Ishikawa (cell line): ENCODE measurements around the gene EPHA8.

ENCODE experiments used
- CEBPB ChIP-seq: IDR thresholded peaks from 2 replicates; pipeline ENCODE4 v1.6.1; 2012
- CREB1 ChIP-seq: IDR thresholded peaks from 2 replicates; pipeline ENCODE4 v1.6.1; 2012; ENCODE audit warnings: low read depth
- EGR1 ChIP-seq: IDR thresholded peaks from 2 replicates; pipeline ENCODE4 v1.6.1; 2012
- EP300 ChIP-seq: IDR thresholded peaks from 2 replicates; pipeline ENCODE4 v1.6.1; 2012; ENCODE audit warnings: borderline replicate concordance
- FOXM1 ChIP-seq: IDR thresholded peaks from 2 replicates; pipeline ENCODE4 v1.6.1; 2012; ENCODE audit warnings: low read depth, borderline replicate concordance
- NFIC ChIP-seq: IDR thresholded peaks from 2 replicates; pipeline ENCODE4 v1.6.1; 2012
- RAD21 ChIP-seq: IDR thresholded peaks from 2 replicates; pipeline ENCODE4 v1.6.1; 2012; ENCODE audit warnings: low read depth
- TAF1 ChIP-seq: IDR thresholded peaks from 2 replicates; pipeline ENCODE4 v1.6.1; 2012; ENCODE audit warnings: low read depth, mild to moderate bottlenecking
- TCF12 ChIP-seq: IDR thresholded peaks from 2 replicates; pipeline ENCODE4 v1.6.1; 2012; ENCODE audit warnings: low read depth
- TEAD4 ChIP-seq: IDR thresholded peaks from 2 replicates; pipeline ENCODE4 v1.6.1; 2012
- YY1 ChIP-seq: IDR thresholded peaks from 2 replicates; pipeline ENCODE4 v1.6.1; 2012; ENCODE audit warnings: low read depth
- ZBTB7A ChIP-seq: IDR thresholded peaks from 2 replicates; pipeline ENCODE4 v1.6.1; 2012; ENCODE audit warnings: low read depth
- TF ChIP-seq, protein P1 (sequence below): IDR thresholded peaks from 2 replicates; pipeline ENCODE4 v1.6.1; 2012
- TF ChIP-seq, protein P2 (sequence below): IDR thresholded peaks from 2 replicates; pipeline ENCODE4 v1.6.1; 2012
- TF ChIP-seq, protein P3 (sequence below): IDR thresholded peaks from 2 replicates; pipeline ENCODE4 v1.6.1; 2012; ENCODE audit warnings: low read depth, mild to moderate bottlenecking

EPHA8 gene

DNA sequence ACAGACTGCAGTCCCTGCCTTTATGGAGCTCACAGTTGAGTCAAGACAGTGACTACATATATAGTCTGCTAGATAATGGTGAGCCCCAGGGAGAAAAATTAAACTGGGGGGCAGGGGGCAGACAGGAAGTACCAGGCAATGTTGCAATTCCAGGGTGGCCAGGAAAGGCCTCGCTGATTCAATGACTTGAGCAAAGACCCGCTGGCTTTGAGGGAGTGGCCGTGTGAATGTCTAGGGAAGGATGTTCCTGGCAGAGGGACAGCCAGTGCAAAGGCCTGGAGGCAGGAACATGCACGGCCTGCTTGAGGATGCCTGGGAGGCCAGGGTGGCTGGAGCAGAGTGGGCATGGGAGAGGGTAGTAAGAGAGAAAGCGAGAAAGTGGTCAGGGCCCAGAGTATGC is 23.0 kb upstream of the EPHA8 start:
- TF ChIP-seq EGR1 (no peak), NFIC (no peak)
- TF ChIP-seq, protein P1, sequence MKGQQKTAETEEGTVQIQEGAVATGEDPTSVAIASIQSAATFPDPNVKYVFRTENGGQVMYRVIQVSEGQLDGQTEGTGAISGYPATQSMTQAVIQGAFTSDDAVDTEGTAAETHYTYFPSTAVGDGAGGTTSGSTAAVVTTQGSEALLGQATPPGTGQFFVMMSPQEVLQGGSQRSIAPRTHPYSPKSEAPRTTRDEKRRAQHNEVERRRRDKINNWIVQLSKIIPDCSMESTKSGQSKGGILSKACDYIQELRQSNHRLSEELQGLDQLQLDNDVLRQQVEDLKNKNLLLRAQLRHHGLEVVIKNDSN, result no peak

DNA sequence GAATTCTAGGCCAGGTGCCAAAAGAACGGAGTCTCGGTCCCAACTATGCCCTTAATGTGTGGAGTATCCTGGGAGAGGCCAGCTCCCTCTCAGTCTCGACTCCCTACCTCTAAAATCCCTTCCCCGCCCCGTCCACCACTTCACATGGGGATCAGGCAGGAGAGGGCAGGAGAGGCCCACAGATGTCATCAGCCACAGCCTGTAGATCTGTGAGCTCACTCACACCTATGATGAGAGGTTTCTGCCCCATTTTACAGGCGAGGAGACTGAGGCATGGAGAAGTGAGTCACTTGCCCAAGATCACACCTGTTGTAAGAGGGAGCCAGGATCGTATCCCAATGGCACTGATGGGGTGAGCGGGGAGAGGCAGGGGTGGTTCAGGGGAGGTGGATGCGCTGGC is 20.4 kb upstream of the EPHA8 start:
- no peak for TF ChIP-seq YY1
- TF ChIP-seq RAD21, result peak; percentile 22; the same call in 1 of the 2 replicates

DNA sequence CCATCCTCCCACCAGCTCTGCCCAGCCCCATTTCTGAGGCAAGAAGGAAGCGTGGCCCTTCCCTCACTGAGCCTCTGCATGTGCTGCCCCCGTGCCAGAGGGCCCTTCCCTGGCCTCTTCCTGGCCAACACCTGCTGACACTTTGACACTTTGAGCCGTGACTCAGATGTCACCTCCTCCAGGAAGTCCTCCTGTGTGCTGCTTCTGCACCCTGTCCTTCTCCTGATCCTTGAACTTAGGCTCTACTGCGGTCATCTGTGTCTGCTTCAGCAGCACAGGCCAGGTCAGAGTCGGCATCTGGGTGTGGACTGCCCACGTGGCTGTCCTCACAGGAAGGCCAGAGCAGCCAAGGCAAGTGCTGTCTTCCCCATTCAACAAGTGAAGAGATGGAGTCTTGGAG is 19.6 kb upstream of the EPHA8 start:
- TF ChIP-seq CREB1, result no peak
- TF ChIP-seq RAD21, result no peak

DNA sequence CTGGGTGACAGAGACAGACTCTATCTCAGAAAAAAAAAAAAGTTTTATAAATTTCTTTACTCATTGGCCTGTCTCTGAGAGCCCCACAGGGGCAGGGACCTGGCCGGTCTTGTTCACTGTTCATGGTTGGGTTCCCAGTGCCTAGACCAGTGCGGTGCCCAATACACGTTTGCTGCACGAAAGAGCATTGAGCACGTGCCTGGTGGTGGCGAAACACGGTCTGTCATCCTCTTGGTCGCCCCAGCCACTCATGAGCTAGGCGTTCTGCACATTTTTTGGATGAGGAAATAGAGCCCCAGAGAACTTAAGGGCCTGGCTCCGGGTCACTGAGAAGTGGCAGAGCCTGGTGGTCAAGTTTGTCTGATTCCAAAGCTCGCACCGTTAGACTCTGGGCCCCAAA is 18.7 kb upstream of the EPHA8 start:
- TF ChIP-seq TEAD4, result no peak
- no peak for TF ChIP-seq EP300

DNA sequence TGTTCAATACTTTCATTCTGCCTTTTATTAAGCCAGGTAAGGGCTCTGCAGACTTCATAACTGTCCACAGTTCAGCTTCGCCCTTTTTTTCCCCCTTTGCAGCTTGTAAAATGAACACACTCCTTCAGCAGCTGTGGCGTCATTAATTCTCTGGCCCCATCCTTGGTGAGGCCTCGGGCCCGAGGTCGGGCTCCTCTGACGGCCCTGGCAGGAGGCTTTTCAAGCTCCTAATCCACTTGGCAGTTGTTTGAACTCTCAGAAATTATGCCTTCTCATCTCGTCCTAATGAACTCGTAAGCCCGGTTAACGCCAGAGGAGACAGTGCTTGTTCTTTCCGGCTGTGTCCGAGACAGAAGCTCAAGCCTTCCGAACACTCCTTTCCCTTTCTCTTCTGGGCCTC is 18.1 kb upstream of the EPHA8 start:
- TF ChIP-seq, protein P1, result no peak
- TF ChIP-seq EGR1 (no peak), NFIC (no peak), FOXM1 (no peak), CREB1 (no peak), RAD21 (no peak)
- TF ChIP-seq, protein P2, sequence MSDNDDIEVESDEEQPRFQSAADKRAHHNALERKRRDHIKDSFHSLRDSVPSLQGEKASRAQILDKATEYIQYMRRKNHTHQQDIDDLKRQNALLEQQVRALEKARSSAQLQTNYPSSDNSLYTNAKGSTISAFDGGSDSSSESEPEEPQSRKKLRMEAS, result no peak
- TF ChIP-seq, protein P3, sequence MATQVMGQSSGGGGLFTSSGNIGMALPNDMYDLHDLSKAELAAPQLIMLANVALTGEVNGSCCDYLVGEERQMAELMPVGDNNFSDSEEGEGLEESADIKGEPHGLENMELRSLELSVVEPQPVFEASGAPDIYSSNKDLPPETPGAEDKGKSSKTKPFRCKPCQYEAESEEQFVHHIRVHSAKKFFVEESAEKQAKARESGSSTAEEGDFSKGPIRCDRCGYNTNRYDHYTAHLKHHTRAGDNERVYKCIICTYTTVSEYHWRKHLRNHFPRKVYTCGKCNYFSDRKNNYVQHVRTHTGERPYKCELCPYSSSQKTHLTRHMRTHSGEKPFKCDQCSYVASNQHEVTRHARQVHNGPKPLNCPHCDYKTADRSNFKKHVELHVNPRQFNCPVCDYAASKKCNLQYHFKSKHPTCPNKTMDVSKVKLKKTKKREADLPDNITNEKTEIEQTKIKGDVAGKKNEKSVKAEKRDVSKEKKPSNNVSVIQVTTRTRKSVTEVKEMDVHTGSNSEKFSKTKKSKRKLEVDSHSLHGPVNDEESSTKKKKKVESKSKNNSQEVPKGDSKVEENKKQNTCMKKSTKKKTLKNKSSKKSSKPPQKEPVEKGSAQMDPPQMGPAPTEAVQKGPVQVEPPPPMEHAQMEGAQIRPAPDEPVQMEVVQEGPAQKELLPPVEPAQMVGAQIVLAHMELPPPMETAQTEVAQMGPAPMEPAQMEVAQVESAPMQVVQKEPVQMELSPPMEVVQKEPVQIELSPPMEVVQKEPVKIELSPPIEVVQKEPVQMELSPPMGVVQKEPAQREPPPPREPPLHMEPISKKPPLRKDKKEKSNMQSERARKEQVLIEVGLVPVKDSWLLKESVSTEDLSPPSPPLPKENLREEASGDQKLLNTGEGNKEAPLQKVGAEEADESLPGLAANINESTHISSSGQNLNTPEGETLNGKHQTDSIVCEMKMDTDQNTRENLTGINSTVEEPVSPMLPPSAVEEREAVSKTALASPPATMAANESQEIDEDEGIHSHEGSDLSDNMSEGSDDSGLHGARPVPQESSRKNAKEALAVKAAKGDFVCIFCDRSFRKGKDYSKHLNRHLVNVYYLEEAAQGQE, result no peak

DNA sequence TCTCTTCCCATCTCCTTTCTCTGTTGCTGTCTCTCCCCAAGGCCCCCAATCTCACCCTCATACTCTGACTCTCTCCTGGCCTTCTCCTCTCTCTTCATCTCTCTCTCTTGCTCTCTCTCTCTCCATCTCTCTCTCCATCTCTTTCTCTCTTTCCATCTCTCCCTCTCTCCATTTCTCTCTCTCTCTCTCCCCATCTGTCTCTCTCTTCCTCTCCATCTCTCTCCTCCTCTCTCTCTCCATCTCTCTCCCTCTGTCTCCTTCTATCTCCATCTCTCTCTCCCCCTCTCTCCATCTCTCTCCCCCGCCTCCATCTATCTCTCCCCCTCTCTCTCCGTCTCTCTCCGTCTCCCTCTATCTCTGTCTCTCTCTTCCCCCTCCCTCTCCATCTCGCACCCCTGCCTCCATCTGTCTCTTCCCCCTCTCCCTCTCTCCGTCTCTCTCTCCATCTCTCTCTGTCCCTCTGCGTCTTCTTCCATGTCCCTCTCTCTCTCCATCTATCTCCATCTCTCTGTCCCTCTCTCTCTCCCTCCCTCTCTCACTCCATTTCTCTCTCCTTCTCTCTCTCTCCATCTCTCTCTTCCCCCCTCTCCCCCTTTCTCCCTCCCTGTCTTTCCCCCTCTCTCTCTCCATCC is 16.0 kb upstream of the EPHA8 start:
- TF ChIP-seq FOXM1, result no peak
- no peak for TF ChIP-seq CEBPB
- no peak for TF ChIP-seq EP300
- no peak for TF ChIP-seq CREB1
- no peak for TF ChIP-seq TAF1
- TF ChIP-seq NFIC, result no peak
- TF ChIP-seq, protein P3, result no peak
- TF ChIP-seq, protein P1, result no peak
- TF ChIP-seq ZBTB7A, result no peak
- TF ChIP-seq, protein P2, result no peak
- no peak for TF ChIP-seq RAD21

DNA sequence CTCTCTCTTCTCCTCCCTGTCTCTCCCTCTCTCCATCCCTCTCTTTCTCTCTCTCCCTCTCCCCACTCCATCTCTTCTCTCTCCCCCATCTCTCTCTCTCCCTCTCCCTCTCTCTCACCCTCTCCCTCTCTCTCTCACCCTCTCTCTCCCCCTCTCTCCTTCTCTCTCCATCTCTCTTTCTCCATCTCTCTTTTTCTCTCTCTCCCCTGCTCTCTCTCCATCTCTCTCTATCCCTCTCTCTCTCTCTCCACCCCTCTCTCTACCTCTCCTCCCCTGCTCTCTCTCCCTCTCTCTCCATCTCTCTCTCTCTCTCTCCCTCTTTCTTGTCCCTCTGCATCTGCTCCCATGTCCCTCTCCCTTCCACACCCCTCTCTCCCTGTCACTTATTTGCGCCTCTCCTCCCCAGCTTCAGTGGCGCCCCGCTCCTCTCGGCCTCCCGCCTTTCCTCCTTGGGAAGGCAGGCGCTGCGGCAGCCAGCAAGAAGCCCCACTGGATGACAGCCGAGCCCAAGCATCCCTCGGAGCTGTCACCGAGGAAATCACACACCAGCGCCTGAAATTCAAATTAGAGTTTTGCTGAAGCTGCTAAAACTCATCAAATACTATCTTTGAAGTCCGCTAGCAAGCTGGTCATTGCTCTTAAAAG is 15.3 kb upstream of the EPHA8 start:
- TF ChIP-seq CEBPB, result no peak
- TF ChIP-seq TCF12, result no peak
- TF ChIP-seq YY1, result no peak
- TF ChIP-seq ZBTB7A, result no peak
- no peak for TF ChIP-seq FOXM1
- TF ChIP-seq, protein P2, result no peak
- no peak for TF ChIP-seq EP300
- no peak for TF ChIP-seq RAD21
- no peak for TF ChIP-seq EGR1
- no peak for TF ChIP-seq CREB1
- TF ChIP-seq, protein P3, result no peak
- TF ChIP-seq NFIC, result no peak
- TF ChIP-seq, protein P1, result no peak
- TF ChIP-seq TEAD4, result no peak
